Cardiac septum (tissue), 1 donor: ENCODE results near the gene CENPW. TPM values are rescaled to one million over a fixed set of nuclear protein-coding genes. Genes with fewer than 3 reads are reported as not detected.

Experiments
- DNase-seq: peaks from one replicate; pipeline ENCODE4 v3.0.0-alpha.2; 2020; ENCODE audit warnings: low spot score
- intact Hi-C: fragments of 100-400 bp; cut with DNase I; formaldehyde crosslinking; loops from one replicate; pipeline ENCODE4 v1.14.0; 2022
- long read RNA-seq: library from polyadenylated mRNA; unstranded; transcript quantifications from one replicate; pipeline ENCODE4 v2.0.0, GENCODE V29; 2021
- total RNA-seq: library from RNA; stranded (reverse); fragmentation: NEBNext Ultra II Directional; extraction: Animal tissue kit (Norgen Biotek cat#: 25700); gene quantifications from one replicate; pipeline ENCODE4 v1.2.1, GENCODE V29; 2021
- donor health status: DM: no; HTN: no; CAD: no.

The CENPW gene
- 0.83 TPM for total RNA-seq
- long read RNA-seq = 0 reads

- intact Hi-C loops = no loop called here
- DNase-seq = peak; percentile 93
Measured at GRCh38 chr6:126339796-126340609, at the start of gene CENPW. TSS of gene CENPW (plus strand) at chr6:126340115. CDS start at chr6:126340274, 159 bp downstream.

GRCh38 chr6:126293891-126294524 lies 45.9 kb upstream of the CENPW start:
- no peak for DNase-seq
- intact Hi-C loops = no loop called here

GRCh38 chr6:126300126-126300525 lies 39.8 kb upstream of the CENPW start:
- intact Hi-C loops = no loop called here
- DNase-seq = no peak

GRCh38 chr6:126300735-126301134 lies 39.2 kb upstream of the CENPW start:
- intact Hi-C loops = no loop called here
- no peak for DNase-seq

- no peak for DNase-seq
- intact Hi-C loops = no loop called here
Measured at GRCh38 chr6:126302191-126302590, 37.7 kb upstream of the CENPW start.

GRCh38 chr6:126307849-126308248 lies 32.1 kb upstream of the CENPW start:
- no peak for DNase-seq

GRCh38 chr6:126308362-126308761 lies 31.6 kb upstream of the CENPW start:
- intact Hi-C loops = no loop called here
- DNase-seq = no peak

More at GRCh38 chr6:126307849-126308248, 32.1 kb upstream of the CENPW start:
- intact Hi-C loops = no loop called here

- intact Hi-C loops = no loop called here
- DNase-seq = no peak
Measured at GRCh38 chr6:126312013-126312665, 27.8 kb upstream of the CENPW start.

GRCh38 chr6:126313941-126314340 lies 26.0 kb upstream of the CENPW start:
- no peak for DNase-seq
- intact Hi-C loops = no loop called here

- intact Hi-C loops = no loop called here
- DNase-seq = no peak
Measured at GRCh38 chr6:126318797-126319196, 21.1 kb upstream of the CENPW start.

GRCh38 chr6:126333729-126334128 lies 6.2 kb upstream of the CENPW start:
- intact Hi-C loops = no loop called here
- DNase-seq = no peak

- intact Hi-C loops = no loop called here
- DNase-seq = no peak
Measured at GRCh38 chr6:126335210-126335609, 4.7 kb upstream of the CENPW start.

GRCh38 chr6:126337323-126337722 lies 2.6 kb upstream of the CENPW start:
- no peak for DNase-seq
- intact Hi-C loops = no loop called here

GRCh38 chr6:126341126-126341525 lies 1.2 kb downstream of the CENPW start:
- DNase-seq = no peak
- intact Hi-C loops = no loop called here

- intact Hi-C loops = no loop called here
- DNase-seq = no peak
Measured at GRCh38 chr6:126344181-126344580, 4.3 kb downstream of the CENPW start.

GRCh38 chr6:126351960-126352359 lies 12.0 kb downstream of the CENPW start:
- DNase-seq = no peak
- intact Hi-C loops = no loop called here

- no peak for DNase-seq
- intact Hi-C loops = no loop called here
Measured at GRCh38 chr6:126352514-126352913, 12.6 kb downstream of the CENPW start.

- intact Hi-C loops = no loop called here
- no peak for DNase-seq
Measured at GRCh38 chr6:126356526-126356925, 16.6 kb downstream of the CENPW start.

GRCh38 chr6:126359936-126360537 lies 20.1 kb downstream of the CENPW start:
- no peak for DNase-seq
- intact Hi-C loops = no loop called here

- intact Hi-C loops = no loop called here
- DNase-seq = peak; percentile 74
Measured at GRCh38 chr6:126361832-126362440, 22.0 kb downstream of the CENPW start.
